Glutamatergic neuron (in vitro differentiated cells): ENCODE data around the gene BCAR1. TPM values are rescaled to one million over a fixed set of nuclear protein-coding genes. Genes with fewer than 3 reads are reported as not detected.

Experiments
- DNase-seq: peaks from one replicate; pipeline ENCODE4 v3.0.0; 2022
- H3K27ac Mint-ChIP-seq: one replicate; pipeline ENCODE4 v1.8.0; 2020; ENCODE audit warnings: mild to moderate bottlenecking, mixed read lengths, inconsistent platforms; ENCODE audit not compliant: unreplicated experiment
- H3K27me3 Mint-ChIP-seq: one replicate; pipeline ENCODE4 v1.8.0; 2020; ENCODE audit warnings: mild to moderate bottlenecking, moderate library complexity, mixed read lengths, inconsistent platforms; ENCODE audit not compliant: unreplicated experiment
- H3K36me3 Mint-ChIP-seq: one replicate; pipeline ENCODE4 v1.8.0; 2020; ENCODE audit warnings: mild to moderate bottlenecking, mixed read lengths, inconsistent platforms; ENCODE audit not compliant: unreplicated experiment
- H3K4me1 Mint-ChIP-seq: one replicate; pipeline ENCODE4 v1.8.0; 2020; ENCODE audit warnings: mild to moderate bottlenecking, low read depth, mixed read lengths, inconsistent platforms; ENCODE audit not compliant: unreplicated experiment
- H3K4me3 Mint-ChIP-seq: one replicate; pipeline ENCODE4 v1.8.0; 2020; ENCODE audit warnings: mild to moderate bottlenecking, mixed read lengths, inconsistent platforms; ENCODE audit not compliant: unreplicated experiment
- H3K9me3 Mint-ChIP-seq: one replicate; pipeline ENCODE4 v1.8.0; 2020; ENCODE audit warnings: mild to moderate bottlenecking, moderate library complexity, mixed read lengths, inconsistent platforms; ENCODE audit not compliant: unreplicated experiment
- CTCF ChIP-seq: fragments of 200-600 bp; sonication (generic); IDR thresholded peaks from one replicate; pipeline ENCODE4 v1.5.0; 2021; ENCODE audit not compliant: partially characterized antibody, unreplicated experiment
- total RNA-seq: library from RNA; stranded (reverse); fragmentation: NEBNext Ultra II Directional; extraction: Animal tissue kit (Norgen Biotek cat#: 25700); gene quantifications from one replicate; pipeline ENCODE4 v1.2.1, GENCODE V29; 2021; ENCODE audit not compliant: unreplicated experiment

Gene BCAR1
- total RNA-seq, 1 donor from 2014 or later: 212 TPM

- Mint-ChIP-seq H3K36me3 (no peaks in the 10 kb centered on the region), H3K9me3 (peaks cover 26% of the 10 kb centered on the region), H3K27ac (no peak overlapping the region), H3K27me3 (peaks cover 15% of the 10 kb centered on the region), H3K4me1 (peaks cover 34% of the 10 kb centered on the region), H3K4me3 (no peak overlapping the region)
- DNase-seq: no peak
- TF ChIP-seq CTCF: no peak
Measured at GRCh38 chr16:75238132-75238852, 13.1 kb downstream of the BCAR1 start.

GRCh38 chr16:75237398-75238131, 13.9 kb downstream of the BCAR1 start:
- no peak for TF ChIP-seq CTCF
- H3K4me1 Mint-ChIP-seq: peaks cover 32% of the 10 kb centered on the region
- H3K36me3 Mint-ChIP-seq: no peaks in the 10 kb centered on the region
- no peak for DNase-seq
- H3K4me3 Mint-ChIP-seq: no peak overlapping the region
- H3K27ac Mint-ChIP-seq: no peak overlapping the region
- peaks cover 14% of the 10 kb centered on the region for H3K27me3 Mint-ChIP-seq
- peaks cover 27% of the 10 kb centered on the region for H3K9me3 Mint-ChIP-seq

GRCh38 chr16:75236736-75237397, 14.6 kb downstream of the BCAR1 start:
- Mint-ChIP-seq H3K9me3 (peaks cover 24% of the 10 kb centered on the region), H3K27ac (peak overlapping the region; percentile 78), H3K27me3 (peaks cover 12% of the 10 kb centered on the region), H3K36me3 (no peaks in the 10 kb centered on the region), H3K4me1 (peaks cover 29% of the 10 kb centered on the region), H3K4me3 (no peak overlapping the region)
- no peak for TF ChIP-seq CTCF
- DNase-seq: peak; percentile 13

GRCh38 chr16:75236232-75236631, 15.2 kb downstream of the BCAR1 start:
- Mint-ChIP-seq H3K36me3 (no peaks in the 10 kb centered on the region), H3K4me1 (peaks cover 29% of the 10 kb centered on the region), H3K4me3 (peak overlapping the region; percentile 28), H3K27ac (peak overlapping the region; percentile 78), H3K27me3 (peaks cover 12% of the 10 kb centered on the region), H3K9me3 (peaks cover 24% of the 10 kb centered on the region)
- TF ChIP-seq CTCF: no peak
- DNase-seq: no peak

- no peak for DNase-seq
- Mint-ChIP-seq H3K36me3 (no peaks in the 10 kb centered on the region), H3K27me3 (peaks cover 12% of the 10 kb centered on the region), H3K9me3 (peaks cover 24% of the 10 kb centered on the region), H3K27ac (peak overlapping the region; percentile 78), H3K4me3 (no peak overlapping the region), H3K4me1 (peaks cover 24% of the 10 kb centered on the region)
- no peak for TF ChIP-seq CTCF
Measured at GRCh38 chr16:75235721-75236193, 15.7 kb downstream of the BCAR1 start.
